Measurements from ENCODE around the gene PARVB.
"Not testable (repeated sequence)": the region's sequence is repeated elsewhere in the genome, so short reads cannot be mapped to it uniquely, and the experiment has no call there.

Gene PARVB

GRCh38 chr22:44056649-44057048 is 32.5 kb downstream of the PARVB start:
- not testable (repeated sequence) for DNase-seq (ENCODE audit: low spot score)

GRCh38 chr22:44057401-44057987 is 33.4 kb downstream of the PARVB start:
- DNase-seq (ENCODE audit: low spot score) = no peak

- no peak for DNase-seq (ENCODE audit: low spot score)
These were observed 39.6 kb downstream of the PARVB start for GRCh38 chr22:44063462-44064371.

- no peak for DNase-seq (ENCODE audit: low spot score)
These were observed 42.9 kb downstream of the PARVB start for GRCh38 chr22:44067033-44067432.

GRCh38 chr22:44067901-44068300 is 43.8 kb downstream of the PARVB start:
- no peak for DNase-seq (ENCODE audit: low spot score)

- DNase-seq (ENCODE audit: low spot score) = no peak
These were observed 44.5 kb downstream of the PARVB start for GRCh38 chr22:44068422-44069191.

- DNase-seq (ENCODE audit: low spot score) = no peak
These were observed 45.9 kb downstream of the PARVB start for GRCh38 chr22:44070029-44070428.

- DNase-seq (ENCODE audit: low spot score) = no peak
These were observed 47.8 kb downstream of the PARVB start for GRCh38 chr22:44071781-44072326.

- no peak for DNase-seq (ENCODE audit: low spot score)
These were observed 50.4 kb downstream of the PARVB start for GRCh38 chr22:44074337-44074984.

- DNase-seq (ENCODE audit: low spot score) = no peak
These were observed 50.9 kb downstream of the PARVB start for GRCh38 chr22:44075022-44075421.

GRCh38 chr22:44075670-44076069 is 51.6 kb downstream of the PARVB start:
- peak; percentile 80 for DNase-seq (ENCODE audit: low spot score)

- no peak for DNase-seq (ENCODE audit: low spot score)
These were observed 52.7 kb downstream of the PARVB start for GRCh38 chr22:44076825-44077224.

- no peak for DNase-seq (ENCODE audit: low spot score)
These were observed 57.1 kb downstream of the PARVB start for GRCh38 chr22:44080936-44081861.

GRCh38 chr22:44082801-44083200 is 58.7 kb downstream of the PARVB start:
- DNase-seq (ENCODE audit: low spot score) = no peak

- DNase-seq (ENCODE audit: low spot score) = no peak
These were observed 60.1 kb downstream of the PARVB start for GRCh38 chr22:44084044-44084772.

GRCh38 chr22:44085743-44086270 is 61.7 kb downstream of the PARVB start:
- DNase-seq (ENCODE audit: low spot score) = no peak

- DNase-seq (ENCODE audit: low spot score) = peak; percentile 78
These were observed 62.4 kb downstream of the PARVB start for GRCh38 chr22:44086271-44087088.

- no peak for DNase-seq (ENCODE audit: low spot score)
These were observed 63.0 kb downstream of the PARVB start for GRCh38 chr22:44087089-44087430.

- no peak for DNase-seq (ENCODE audit: low spot score)
These were observed 65.0 kb downstream of the PARVB start for GRCh38 chr22:44088976-44089570.
